HG02852 (cell line): ENCODE data around the gene CAMKK2.
"Not testable (repeated sequence)": the region's sequence is repeated elsewhere in the genome, so short reads cannot be mapped to it uniquely, and the experiment has no call there.

ENCODE experiments used
- ATAC-seq: cut with Tn5 transposase; IDR thresholded peaks from one replicate; pipeline ENCODE4 v1.9.1; 2021; ENCODE audit warnings: mild to moderate bottlenecking, moderate library complexity; ENCODE audit not compliant: unreplicated experiment

CAMKK2 gene

DNA sequence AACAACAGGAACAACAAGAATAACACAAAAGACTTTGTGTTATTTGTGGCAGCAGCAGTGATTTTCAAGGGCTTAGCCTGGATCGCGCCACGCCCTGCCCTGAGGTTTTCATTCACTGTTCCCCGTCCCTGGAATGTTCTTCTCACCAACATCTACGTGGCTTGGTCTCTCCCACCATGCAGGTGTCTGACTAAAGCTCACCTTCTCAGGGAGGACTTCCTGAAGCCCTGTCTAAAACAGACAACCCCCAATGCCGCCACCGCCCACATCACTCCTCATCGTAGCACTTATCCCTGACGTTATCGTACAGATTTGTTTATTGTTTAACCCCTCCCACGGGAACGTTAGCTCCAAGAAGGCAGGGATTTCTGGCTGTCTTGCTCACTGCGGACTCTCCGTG is 46.1 kb downstream of the CAMKK2 start:
- no peak for ATAC-seq

DNA sequence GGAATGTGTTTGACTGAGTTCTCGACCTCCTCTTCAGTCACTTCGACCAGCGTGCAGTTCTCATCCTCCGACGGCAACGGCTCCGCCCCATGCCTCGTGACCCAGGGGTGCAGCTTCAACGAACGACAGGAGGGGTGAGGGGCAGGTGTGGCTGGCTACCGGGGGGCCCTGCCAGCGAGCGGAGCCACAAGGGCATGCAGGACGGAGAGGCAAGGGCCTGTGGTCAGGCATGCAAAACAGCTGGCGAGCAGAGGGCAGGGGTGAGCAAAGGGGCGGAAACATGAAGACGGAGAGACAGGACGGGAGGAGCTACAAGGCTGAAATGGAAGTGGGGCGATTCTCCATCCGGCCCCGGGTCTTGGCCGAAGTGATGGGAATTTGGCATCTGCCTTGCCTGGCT is 47.9 kb downstream of the CAMKK2 start:
- peak; percentile 71 for ATAC-seq

- ATAC-seq: no peak
Measured at GRCh38 chr12:121246893-121247557, 49.5 kb downstream of the CAMKK2 start.

- ATAC-seq: no peak
Measured at GRCh38 chr12:121245951-121246350, 50.6 kb downstream of the CAMKK2 start.

DNA sequence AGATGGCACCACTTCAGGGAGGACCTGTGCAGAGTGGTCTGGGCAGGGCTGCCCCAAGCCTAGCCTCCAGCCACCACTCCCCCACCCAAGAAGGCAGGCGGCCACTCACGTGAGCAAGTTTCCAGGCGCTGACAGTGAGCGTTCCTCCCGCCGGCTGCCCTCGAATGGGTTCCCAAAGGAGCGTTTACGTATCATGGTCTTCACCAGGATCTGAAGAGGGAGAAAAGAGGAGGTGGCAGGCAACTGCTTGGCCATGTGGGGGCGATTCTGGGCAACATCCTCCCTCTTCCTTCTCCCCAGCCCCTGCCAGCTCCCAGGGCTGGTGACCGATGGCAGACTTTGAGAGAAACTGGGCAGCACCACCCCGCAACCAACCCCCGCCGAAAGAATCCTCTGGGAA is 51.5 kb downstream of the CAMKK2 start:
- no peak for ATAC-seq

DNA sequence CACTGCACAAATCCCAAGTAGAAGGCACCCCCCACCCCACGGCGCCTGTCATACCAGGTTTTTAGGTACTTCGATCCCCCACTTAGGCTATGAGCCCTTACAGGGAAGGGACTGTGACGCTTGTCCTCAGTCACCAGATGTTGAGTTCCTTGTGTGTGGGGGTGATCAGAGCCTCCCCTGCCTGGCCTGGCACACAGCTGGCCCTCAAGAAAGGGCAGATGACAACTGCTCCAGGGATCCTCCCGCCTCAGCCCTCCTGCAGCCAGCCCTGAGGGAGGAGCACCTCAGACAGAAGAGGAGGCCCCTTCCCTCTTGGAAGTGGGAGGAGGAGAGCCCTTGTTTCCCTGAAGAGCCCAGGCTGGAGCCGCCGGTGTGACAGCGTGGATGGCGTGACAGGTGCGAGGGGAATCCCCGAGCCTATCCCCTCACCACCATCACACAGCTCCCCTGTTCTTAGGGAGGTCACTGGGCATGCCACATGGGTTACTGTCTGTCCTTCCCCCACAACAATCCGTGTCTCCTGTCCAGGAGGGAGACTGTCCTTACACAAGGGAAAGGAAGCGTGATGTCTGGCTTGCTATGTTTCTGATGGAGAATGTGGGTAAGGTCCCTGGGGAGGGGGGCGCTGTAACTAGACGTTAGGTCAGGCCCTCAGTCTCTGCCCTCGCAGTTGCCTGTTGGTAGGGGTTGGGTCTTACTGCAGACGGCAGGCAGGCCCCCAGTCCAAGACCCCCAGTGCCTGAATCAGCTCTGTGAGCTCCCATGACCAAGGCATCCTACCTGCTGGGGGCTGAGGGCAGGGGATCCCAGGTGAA is 55.1 kb downstream of the CAMKK2 start:
- ATAC-seq: no peak

GRCh38 chr12:121240484-121241101 is 55.9 kb downstream of the CAMKK2 start:
- ATAC-seq: no peak

GRCh38 chr12:121240062-121240420 is 56.5 kb downstream of the CAMKK2 start:
- ATAC-seq: no peak

GRCh38 chr12:121239351-121240061 is 57.0 kb downstream of the CAMKK2 start:
- ATAC-seq: no peak

- no peak for ATAC-seq
Measured at GRCh38 chr12:121238604-121239350, 57.7 kb downstream of the CAMKK2 start.

DNA sequence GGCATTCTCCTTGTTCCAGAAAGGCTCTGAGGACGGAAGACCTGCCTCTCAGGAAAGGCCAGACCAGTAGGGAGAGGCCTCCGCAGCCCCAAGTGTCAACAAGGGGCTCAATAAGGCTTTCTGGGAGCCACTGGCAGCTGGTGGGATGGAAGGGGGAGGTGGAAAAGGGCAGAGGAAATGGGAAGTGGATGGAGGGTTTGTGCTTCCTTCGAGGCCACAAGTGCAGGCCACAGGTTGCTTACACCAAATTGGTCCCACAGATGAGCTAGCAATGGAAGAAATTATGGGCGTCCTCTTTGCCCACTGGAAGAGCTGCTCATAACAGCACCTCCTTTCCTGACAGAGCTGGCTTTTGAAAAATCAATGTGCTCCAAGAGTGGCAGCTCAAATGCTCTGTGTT is 58.4 kb downstream of the CAMKK2 start:
- ATAC-seq: no peak

GRCh38 chr12:121237415-121237814 is 59.1 kb downstream of the CAMKK2 start:
- no peak for ATAC-seq

GRCh38 chr12:121236776-121237175 is 59.7 kb downstream of the CAMKK2 start:
- ATAC-seq: no peak

DNA sequence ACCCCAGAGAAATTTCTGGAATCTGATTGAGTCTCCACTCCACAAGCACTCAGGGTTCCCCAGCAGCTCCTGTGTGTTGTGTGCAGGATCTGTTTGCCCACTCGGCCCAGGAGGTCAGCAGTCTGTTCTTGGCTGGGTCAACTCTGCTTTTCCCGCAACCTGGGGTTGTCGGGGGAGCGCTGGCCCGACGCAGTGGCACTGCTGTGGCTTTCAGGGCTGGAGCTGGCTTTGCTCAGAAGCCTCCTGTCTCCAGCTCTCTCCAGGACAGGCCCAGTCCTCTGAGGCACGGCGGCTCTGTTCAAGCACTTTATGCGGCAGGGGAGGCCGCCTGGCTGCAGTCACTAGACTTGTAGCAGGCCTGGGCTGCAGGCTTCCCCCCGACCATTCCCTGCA is 62.9 kb downstream of the CAMKK2 start:
- no peak for ATAC-seq

GRCh38 chr12:121232977-121233627 is 63.4 kb downstream of the CAMKK2 start:
- no peak for ATAC-seq

GRCh38 chr12:121232163-121232562 is 64.3 kb downstream of the CAMKK2 start:
- no peak for ATAC-seq

GRCh38 chr12:121230538-121230907 is 66.0 kb downstream of the CAMKK2 start:
- no peak for ATAC-seq

DNA sequence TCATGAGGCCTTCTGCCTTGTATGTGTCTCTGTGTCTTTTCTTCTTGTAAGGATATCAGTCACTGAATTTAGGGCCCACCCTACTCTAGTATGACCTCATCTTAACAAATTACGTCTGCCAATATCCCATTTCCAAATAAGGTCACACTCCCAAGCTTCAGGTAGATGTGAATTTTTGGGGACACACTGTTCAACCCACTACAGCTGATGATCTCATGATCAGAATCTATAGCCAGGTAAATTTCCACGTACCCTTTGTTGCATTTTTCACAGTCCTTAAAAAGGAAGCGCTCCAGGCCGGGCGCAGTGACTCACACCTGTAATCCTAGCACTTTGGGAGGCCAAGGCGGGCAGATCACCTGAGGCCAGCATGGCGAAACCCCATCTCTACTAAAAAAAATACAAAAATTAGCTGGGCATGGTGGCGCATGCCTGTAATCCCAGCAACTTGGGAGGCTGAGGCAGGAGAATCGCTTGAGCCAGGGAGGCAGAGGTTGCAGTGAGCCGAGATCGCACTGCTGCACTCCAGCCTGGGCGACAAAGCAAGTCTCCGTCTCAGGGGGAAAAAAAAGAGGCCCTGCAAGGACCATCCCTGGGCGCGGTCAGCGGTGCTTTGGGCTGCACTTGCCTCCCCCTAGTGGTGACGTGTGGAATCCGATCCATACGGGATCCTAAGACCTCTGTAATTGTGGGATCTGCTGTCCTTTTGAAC is 66.5 kb downstream of the CAMKK2 start:
- not testable (repeated sequence) for ATAC-seq

DNA sequence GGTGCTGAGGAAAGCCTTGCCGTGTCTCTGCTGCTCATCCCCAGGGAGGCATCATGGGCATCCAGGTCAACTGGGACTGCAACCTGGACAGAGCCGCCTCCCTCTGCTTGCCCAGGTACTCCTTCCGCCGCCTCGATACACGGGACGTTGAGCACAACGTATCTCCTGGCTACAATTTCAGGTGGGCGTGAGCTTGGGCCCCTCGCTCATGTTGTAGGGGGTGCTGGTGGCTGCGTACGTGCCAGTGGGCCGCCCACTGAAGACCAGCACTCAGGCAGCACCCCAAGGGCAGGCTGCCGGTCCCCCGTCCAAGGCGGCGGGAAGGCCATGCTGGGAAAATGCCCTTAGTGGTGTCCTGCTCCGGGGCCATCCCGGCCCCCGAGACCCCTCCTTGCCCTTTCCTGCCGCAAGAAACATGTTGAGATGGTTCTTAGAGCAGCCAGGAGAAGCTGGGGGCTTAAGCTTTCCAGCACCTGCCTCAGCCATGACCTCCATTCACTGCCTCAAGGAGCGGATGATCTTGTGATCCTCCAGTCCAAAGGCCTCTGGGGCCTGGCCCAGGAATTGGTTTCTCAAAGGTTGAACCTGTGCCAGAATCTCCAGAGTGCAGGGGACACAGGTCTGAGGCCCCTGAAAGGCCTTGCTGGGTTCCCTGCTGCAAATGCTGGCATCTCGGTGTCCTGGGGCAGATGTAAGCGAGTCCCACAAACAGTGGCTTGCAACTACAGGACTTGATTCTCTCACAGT is 67.4 kb downstream of the CAMKK2 start:
- no peak for ATAC-seq
